Suprapubic skin (tissue), 4 donors: ENCODE data around the gene RIMS1.

ENCODE experiments used
- CTCF ChIP-seq, 2 donors: fragments of 200-600 bp in 1 of 2; fragments of 450-650 bp in 1 of 2; sonication (generic) in 1 of 2; IDR thresholded peaks; one replicate each; pipeline ENCODE4 v1.5.1; 2016 to 2019; ENCODE audit warnings: antibody characterized with exemption in 2 of 2, mild to moderate bottlenecking in 1 of 2, moderate library complexity in 1 of 2
- EP300 ChIP-seq: sonication (generic); formaldehyde crosslinking; IDR thresholded peaks from one replicate; pipeline ENCODE4 v1.6.1; 2017; ENCODE audit warnings: antibody characterized with exemption
- POLR2A ChIP-seq, 2 donors: fragments of 450-650 bp; IDR thresholded peaks; one replicate each; pipeline ENCODE4 v1.6.1; 2017; ENCODE audit warnings: antibody characterized with exemption in 2 of 2, mild to moderate bottlenecking in 2 of 2, moderate library complexity in 2 of 2
- POLR2AphosphoS5 ChIP-seq, 3 donors: sonication (generic); formaldehyde crosslinking; IDR thresholded peaks; one replicate each; pipeline ENCODE4 v1.6.1; 2017; ENCODE audit warnings: antibody characterized with exemption in 3 of 3

GRCh38 chr6:72413884-72414283 is 527.5 kb downstream of the RIMS1 start:
- no peak for TF ChIP-seq CTCF (IDR thresholded peaks at IDR 0.05)
- TF ChIP-seq POLR2A (IDR thresholded peaks at IDR 0.05) = no peak
- TF ChIP-seq POLR2AphosphoS5 (IDR thresholded peaks at IDR 0.05) = no peak
- TF ChIP-seq EP300 = no peak
